Measurements from ENCODE around the gene SLC9A9.

DNA sequence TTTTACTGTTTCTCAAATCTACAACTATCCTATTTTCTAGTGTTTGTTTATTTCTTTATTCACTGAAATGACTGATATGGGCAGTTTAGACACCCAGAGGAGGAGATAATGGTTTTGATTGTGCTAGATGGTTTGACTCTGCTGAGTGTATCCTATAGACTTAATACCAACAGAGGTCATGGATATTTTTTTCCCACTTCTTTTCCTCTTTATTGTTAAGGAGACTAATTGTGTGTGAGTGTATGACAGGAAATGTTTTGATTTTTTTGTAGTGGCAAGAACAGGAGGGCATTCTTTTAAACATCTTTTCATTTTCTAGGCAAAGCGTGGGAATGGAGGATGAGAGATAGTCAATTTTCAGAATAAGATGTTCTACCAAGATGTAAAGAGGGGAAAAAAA, 505.2 kb downstream of the SLC9A9 start:
- no peak for TF ChIP-seq CTCF (IDR thresholded peaks at IDR 0.05; ENCODE audit: low read depth, low read length)
- no peak for TF ChIP-seq EZH2phosphoT487 (IDR thresholded peaks at IDR 0.05; ENCODE audit: low read depth)
